Fibroblast of skin of right quadriceps (primary cell): Measurements from ENCODE around the gene ZBTB9.

Experiments used
- DNase-seq: peaks from one replicate; pipeline ENCODE4 v3.0.0-alpha.2; 2013

ZBTB9 gene

GRCh38 chr6:33433544-33434191 is 20.7 kb upstream of the ZBTB9 start:
- peak; percentile 59 for DNase-seq

- no peak for DNase-seq
Observed at GRCh38 chr6:33434961-33435360, 19.4 kb upstream of the ZBTB9 start.

GRCh38 chr6:33437666-33438065 is 16.7 kb upstream of the ZBTB9 start:
- no peak for DNase-seq

GRCh38 chr6:33438978-33439594 is 15.3 kb upstream of the ZBTB9 start:
- DNase-seq: no peak

- no peak for DNase-seq
Observed at GRCh38 chr6:33439956-33440648, 14.3 kb upstream of the ZBTB9 start.

GRCh38 chr6:33440649-33441309 is 13.6 kb upstream of the ZBTB9 start:
- no peak for DNase-seq

GRCh38 chr6:33441457-33441856 is 12.9 kb upstream of the ZBTB9 start:
- DNase-seq: no peak

- DNase-seq: no peak
Observed at GRCh38 chr6:33442283-33442682, 12.1 kb upstream of the ZBTB9 start.

GRCh38 chr6:33443025-33443424 is 11.4 kb upstream of the ZBTB9 start:
- no peak for DNase-seq

- DNase-seq: no peak
Observed at GRCh38 chr6:33443619-33444504, 10.5 kb upstream of the ZBTB9 start.

- no peak for DNase-seq
Observed at GRCh38 chr6:33445119-33445603, 9.2 kb upstream of the ZBTB9 start.

- DNase-seq: no peak
Observed at GRCh38 chr6:33446356-33446755, 8.0 kb upstream of the ZBTB9 start.

- DNase-seq: no peak
Observed at GRCh38 chr6:33450434-33450833, 3.9 kb upstream of the ZBTB9 start.

- DNase-seq: no peak
Observed at GRCh38 chr6:33451606-33452005, 2.8 kb upstream of the ZBTB9 start.

- DNase-seq: no peak
Observed at GRCh38 chr6:33452496-33452895, 1.9 kb upstream of the ZBTB9 start.

GRCh38 chr6:33453393-33454008 is 875 bp upstream of the ZBTB9 start:
- DNase-seq: no peak

GRCh38 chr6:33455051-33455450 is 675 bp downstream of the ZBTB9 start:
- DNase-seq: no peak

GRCh38 chr6:33456156-33456555 is 1.8 kb downstream of the ZBTB9 start:
- DNase-seq: no peak

- DNase-seq: no peak
Observed at GRCh38 chr6:33458676-33459075, 4.3 kb downstream of the ZBTB9 start.

GRCh38 chr6:33459226-33459625 is 4.8 kb downstream of the ZBTB9 start:
- DNase-seq: no peak

- no peak for DNase-seq
Observed at GRCh38 chr6:33466075-33466735, 11.8 kb downstream of the ZBTB9 start.

- no peak for DNase-seq
Observed at GRCh38 chr6:33467091-33467490, 12.7 kb downstream of the ZBTB9 start.
